ENCODE measurements around the gene DDOST. TPM values are rescaled to one million over a fixed set of nuclear protein-coding genes. Genes with fewer than 3 reads are reported as not detected.

The DDOST gene
- total RNA-seq, 4 donors from 2014 or later = 70.3 to 157 (median 105) TPM

GRCh38 chr1:20660847-20661206 is 342 bp downstream of the DDOST start:
- H3K4me3 ChIP-seq = peak overlapping the region; percentile 75 to 99 (median 94)
- DNase-seq = no peak
- 1% methylated on average over 20 of the region's 20 CpGs; no CpG with 5 or more reads in 1 of the 2 donors for WGBS, 2 donors (ENCODE audit: low coverage in 1 of 2)
- TF ChIP-seq POLR2AphosphoS5 (IDR thresholded peaks at IDR 0.05) = no peak
- no peak for TF ChIP-seq CTCF (IDR thresholded peaks at IDR 0.05)
- no peak for TF ChIP-seq POLR2A (IDR thresholded peaks at IDR 0.05)
- no peak for TF ChIP-seq EP300 (IDR thresholded peaks at IDR 0.05; ENCODE audit: low read depth)
- H3K27ac ChIP-seq = peak overlapping the region; percentile 82 to 91 (median 84)
- no peaks in the 10 kb centered on the region for H3K27me3 ChIP-seq
- intact Hi-C loops (cut with DNase I; ENCODE audit: low total_unique reads) = no loop called here
- no peaks in the 10 kb centered on the region for H3K9me3 ChIP-seq
- H3K4me1 ChIP-seq = peaks cover 11 to 22% (median 19%) of the 10 kb centered on the region in 4 donors
- H3K36me3 ChIP-seq = peaks cover 0 to 10% (median 2%) of the 10 kb centered on the region in 4 donors
- in situ Hi-C loops (cut with MboI; ENCODE audit: low pct_ligation_motif_present in 1 of 4, low pct_unique_long_range_greater_than_20kb in 1 of 4, low sequenced_read_pairs in 3 of 4) = no loop called here

GRCh38 chr1:20660363-20660762 is 806 bp downstream of the DDOST start:
- in situ Hi-C loops (cut with MboI; ENCODE audit: low pct_ligation_motif_present in 1 of 4, low pct_unique_long_range_greater_than_20kb in 1 of 4, low sequenced_read_pairs in 3 of 4) (no loop called here), intact Hi-C loops (cut with DNase I; ENCODE audit: low total_unique reads) (no loop called here)
- Histone ChIP-seq H3K9me3 (no peaks in the 10 kb centered on the region), H3K27me3 (no peaks in the 10 kb centered on the region), H3K36me3 (peaks cover 0 to 15% (median 4%) of the 10 kb centered on the region in 4 donors), H3K4me3 (peak overlapping the region; percentile 75 to 99 (median 94)), H3K4me1 (peaks cover 11 to 22% (median 19%) of the 10 kb centered on the region in 4 donors), H3K27ac (peak overlapping the region; percentile 82 to 91 (median 84))
- no peak for DNase-seq
- 11 to 17% methylated on average over 2 to 3 of the region's 3 CpGs for WGBS, 2 donors (ENCODE audit: low coverage in 1 of 2)
- TF ChIP-seq EP300 (IDR thresholded peaks at IDR 0.05; ENCODE audit: low read depth) (no peak), POLR2AphosphoS5 (IDR thresholded peaks at IDR 0.05) (no peak), CTCF (IDR thresholded peaks at IDR 0.05) (no peak), POLR2A (IDR thresholded peaks at IDR 0.05) (no peak)

- peaks cover 11 to 22% (median 19%) of the 10 kb centered on the region in 4 donors for H3K4me1 ChIP-seq
- no peak for DNase-seq
- 75 to 84% methylated on average over 6 to 16 of the region's 16 CpGs for WGBS, 2 donors (ENCODE audit: low coverage in 1 of 2)
- H3K9me3 ChIP-seq = no peaks in the 10 kb centered on the region
- in situ Hi-C loops (cut with MboI; ENCODE audit: low pct_ligation_motif_present in 1 of 4, low pct_unique_long_range_greater_than_20kb in 1 of 4, low sequenced_read_pairs in 3 of 4) = no loop called here
- H3K4me3 ChIP-seq = no peak overlapping the region
- peaks cover 0 to 31% (median 12%) of the 10 kb centered on the region in 4 donors for H3K36me3 ChIP-seq
- intact Hi-C loops (cut with DNase I; ENCODE audit: low total_unique reads) = no loop called here
- H3K27me3 ChIP-seq = no peaks in the 10 kb centered on the region
- no peak overlapping the region for H3K27ac ChIP-seq
- TF ChIP-seq POLR2A (IDR thresholded peaks at IDR 0.05) = no peak
- no peak for TF ChIP-seq EP300 (IDR thresholded peaks at IDR 0.05; ENCODE audit: low read depth)
- no peak for TF ChIP-seq CTCF (IDR thresholded peaks at IDR 0.05)
- no peak for TF ChIP-seq POLR2AphosphoS5 (IDR thresholded peaks at IDR 0.05)
Measured at GRCh38 chr1:20658166-20658915, 2.8 kb downstream of the DDOST start.

GRCh38 chr1:20657024-20657423 is 4.1 kb downstream of the DDOST start:
- intact Hi-C loops (cut with DNase I; ENCODE audit: low total_unique reads) = no loop called here
- peaks cover 0 to 44% (median 17%) of the 10 kb centered on the region in 4 donors for H3K36me3 ChIP-seq

More at GRCh38 chr1:20657024-20657423, 4.1 kb downstream of the DDOST start:
- Histone ChIP-seq H3K4me1 (peaks cover 11 to 19% (median 17%) of the 10 kb centered on the region in 4 donors), H3K27ac (no peak overlapping the region), H3K27me3 (no peaks in the 10 kb centered on the region), H3K4me3 (no peak overlapping the region), H3K9me3 (no peaks in the 10 kb centered on the region)
- TF ChIP-seq CTCF (IDR thresholded peaks at IDR 0.05) (no peak), POLR2AphosphoS5 (IDR thresholded peaks at IDR 0.05) (no peak), EP300 (IDR thresholded peaks at IDR 0.05; ENCODE audit: low read depth) (no peak), POLR2A (IDR thresholded peaks at IDR 0.05) (no peak)
- DNase-seq = no peak
- WGBS, 2 donors (ENCODE audit: low coverage in 1 of 2) = 88 to 100% methylated on average over 1 to 12 of the region's 12 CpGs
- in situ Hi-C loops (cut with MboI; ENCODE audit: low pct_ligation_motif_present in 1 of 4, low pct_unique_long_range_greater_than_20kb in 1 of 4, low sequenced_read_pairs in 3 of 4) = no loop called here

Data from transverse colon (tissue), 4 donors.